Osteocyte (in vitro differentiated cells): Measurements from ENCODE around the gene CLCNKA. TPM values are rescaled to one million over a fixed set of nuclear protein-coding genes. Genes with fewer than 3 reads are reported as not detected.

ENCODE experiments used
- DNase-seq: peaks from one replicate; pipeline ENCODE4 v3.0.0; 2021; ENCODE audit warnings: mixed read lengths; ENCODE audit not compliant: unreplicated experiment; ENCODE audit errors: extremely low spot score
- H3K27ac Mint-ChIP-seq: one replicate; pipeline ENCODE4 v1.8.0; 2021; ENCODE audit warnings: mild to moderate bottlenecking, mixed read lengths; ENCODE audit not compliant: unreplicated experiment
- H3K27me3 Mint-ChIP-seq: one replicate; pipeline ENCODE4 v1.8.0; 2021; ENCODE audit warnings: mixed read lengths; ENCODE audit not compliant: unreplicated experiment
- H3K36me3 Mint-ChIP-seq: one replicate; pipeline ENCODE4 v1.8.0; 2021; ENCODE audit warnings: mixed read lengths; ENCODE audit not compliant: unreplicated experiment
- H3K4me1 Mint-ChIP-seq: one replicate; pipeline ENCODE4 v1.8.0; 2021; ENCODE audit warnings: mixed read lengths; ENCODE audit not compliant: unreplicated experiment
- H3K4me3 Mint-ChIP-seq: one replicate; pipeline ENCODE4 v1.8.0; 2021; ENCODE audit warnings: mild to moderate bottlenecking, moderate library complexity, mixed read lengths; ENCODE audit not compliant: unreplicated experiment
- H3K9me3 Mint-ChIP-seq: one replicate; pipeline ENCODE4 v1.8.0; 2021; ENCODE audit warnings: mixed read lengths; ENCODE audit not compliant: unreplicated experiment
- CTCF ChIP-seq: fragments of 200-600 bp; sonication (generic); IDR thresholded peaks from 2 replicates; pipeline ENCODE4 v1.5.0; 2021; ENCODE audit warnings: antibody characterized with exemption, mild to moderate bottlenecking, moderate library complexity
- total RNA-seq: library from RNA; stranded (reverse); gene quantifications from 2 replicates; pipeline ENCODE4 v1.2.1, GENCODE V29; 2021

The CLCNKA gene
- total RNA-seq, 1 donor from 2014 or later = not detected

- TF ChIP-seq CTCF = no peak
- Mint-ChIP-seq H3K27ac (no peak overlapping the region), H3K4me1 (no peaks in the 10 kb centered on the region), H3K27me3 (no peaks in the 10 kb centered on the region), H3K36me3 (no peaks in the 10 kb centered on the region), H3K4me3 (no peak overlapping the region), H3K9me3 (no peaks in the 10 kb centered on the region)
- DNase-seq = no peak
These were observed 22.1 kb downstream of the CLCNKA start for GRCh38 chr1:16043950-16044349.

GRCh38 chr1:16046842-16047241, 25.0 kb downstream of the CLCNKA start:
- no peaks in the 10 kb centered on the region for H3K27me3 Mint-ChIP-seq
- no peak for TF ChIP-seq CTCF
- no peaks in the 10 kb centered on the region for H3K36me3 Mint-ChIP-seq
- no peak overlapping the region for H3K4me3 Mint-ChIP-seq
- no peak overlapping the region for H3K27ac Mint-ChIP-seq
- peaks cover 6% of the 10 kb centered on the region for H3K4me1 Mint-ChIP-seq
- DNase-seq = no peak
- H3K9me3 Mint-ChIP-seq = no peaks in the 10 kb centered on the region

GRCh38 chr1:16047791-16048475, 26.1 kb downstream of the CLCNKA start:
- DNase-seq = no peak
- Mint-ChIP-seq H3K27ac (no peak overlapping the region), H3K4me1 (peaks cover 6% of the 10 kb centered on the region), H3K4me3 (no peak overlapping the region), H3K27me3 (no peaks in the 10 kb centered on the region), H3K36me3 (no peaks in the 10 kb centered on the region), H3K9me3 (no peaks in the 10 kb centered on the region)
- TF ChIP-seq CTCF = no peak

GRCh38 chr1:16048573-16049189, 26.8 kb downstream of the CLCNKA start:
- no peaks in the 10 kb centered on the region for H3K9me3 Mint-ChIP-seq
- peaks cover 6% of the 10 kb centered on the region for H3K4me1 Mint-ChIP-seq
- TF ChIP-seq CTCF = peak; percentile 19
- no peak overlapping the region for H3K27ac Mint-ChIP-seq
- H3K27me3 Mint-ChIP-seq = no peaks in the 10 kb centered on the region
- no peaks in the 10 kb centered on the region for H3K36me3 Mint-ChIP-seq
- H3K4me3 Mint-ChIP-seq = peak overlapping the region; percentile 62
- no peak for DNase-seq

GRCh38 chr1:16050328-16050727, 28.5 kb downstream of the CLCNKA start:
- Mint-ChIP-seq H3K27ac (no peak overlapping the region), H3K36me3 (no peaks in the 10 kb centered on the region), H3K4me3 (no peak overlapping the region), H3K4me1 (peaks cover 6% of the 10 kb centered on the region), H3K27me3 (no peaks in the 10 kb centered on the region), H3K9me3 (no peaks in the 10 kb centered on the region)
- no peak for TF ChIP-seq CTCF
- no peak for DNase-seq
